ENCODE data around the gene ARVCF. TPM values are rescaled to one million over a fixed set of nuclear protein-coding genes. Genes with fewer than 3 reads are reported as not detected.
A peak's percentile ranks its signal among the peaks of the same experiment; 100 is the strongest.

ARVCF gene
- total and polyA plus RNA-seq, 5 donors from 2014 or later: 0.39 to 2.7 (median 0.47) TPM; not detected in 1

- Histone ChIP-seq H3K27me3 (ENCODE audit: control insufficient read depth, insufficient read depth, low read length) (no peaks in the 10 kb centered on the region), H3K36me3 (ENCODE audit: control insufficient read depth, insufficient read depth, low read length) (peaks cover 37% of the 10 kb centered on the region), H3K4me3 (ENCODE audit: low read depth, low read length) (no peak overlapping the region), H3K27ac (ENCODE audit: insufficient read depth, low read length, poor library complexity, severe bottlenecking) (no peak overlapping the region), H3K4me1 (ENCODE audit: control insufficient read depth, insufficient read depth, low read length, poor library complexity, severe bottlenecking) (no peaks in the 10 kb centered on the region), H3K9me3 (ENCODE audit: control insufficient read depth in 2 of 2, low read length in 2 of 2) (no peaks in the 10 kb centered on the region)
- Mint-ChIP-seq H3K9me3 (no peaks in the 10 kb centered on the region), H3K4me1 (peaks cover 0 to 11% (median 1%) of the 10 kb centered on the region in 4 donors), H3K36me3 (peaks cover 22% of the 10 kb centered on the region), H3K4me3 (no peak overlapping the region), H3K27me3 (no peaks in the 10 kb centered on the region), H3K27ac (no peak overlapping the region)
- ATAC-seq (ENCODE audit: low read depth in 2 of 2): no peak
- no peak for DNase-seq
Measured at GRCh38 chr22:20062043-20062765, 45.6 kb upstream of the ARVCF start.

GRCh38 chr22:20061481-20061861 lies 44.8 kb upstream of the ARVCF start:
- DNase-seq: no peak
- Mint-ChIP-seq H3K36me3 (peaks cover 22% of the 10 kb centered on the region), H3K4me1 (peaks cover 0 to 11% (median 1%) of the 10 kb centered on the region in 4 donors), H3K27ac (peak overlapping the region in 1 of 3 donors; percentile 51), H3K4me3 (no peak overlapping the region), H3K27me3 (no peaks in the 10 kb centered on the region), H3K9me3 (no peaks in the 10 kb centered on the region)
- Histone ChIP-seq H3K4me1 (ENCODE audit: control insufficient read depth, insufficient read depth, low read length, poor library complexity, severe bottlenecking) (no peaks in the 10 kb centered on the region), H3K27me3 (ENCODE audit: control insufficient read depth, insufficient read depth, low read length) (no peaks in the 10 kb centered on the region), H3K9me3 (ENCODE audit: control insufficient read depth in 2 of 2, low read length in 2 of 2) (no peaks in the 10 kb centered on the region), H3K36me3 (ENCODE audit: control insufficient read depth, insufficient read depth, low read length) (peaks cover 42% of the 10 kb centered on the region), H3K4me3 (ENCODE audit: low read depth, low read length) (no peak overlapping the region), H3K27ac (ENCODE audit: insufficient read depth, low read length, poor library complexity, severe bottlenecking) (no peak overlapping the region)
- ATAC-seq (ENCODE audit: low read depth in 2 of 2): no peak

- no peaks in the 10 kb centered on the region for H3K9me3 ChIP-seq (ENCODE audit: control insufficient read depth in 2 of 2, low read length in 2 of 2)
- peaks cover 48% of the 10 kb centered on the region for H3K36me3 ChIP-seq (ENCODE audit: control insufficient read depth, insufficient read depth, low read length)
- no peak overlapping the region for H3K4me3 Mint-ChIP-seq
- ATAC-seq (ENCODE audit: low read depth in 2 of 2): no peak
- no peak overlapping the region for H3K27ac ChIP-seq (ENCODE audit: insufficient read depth, low read length, poor library complexity, severe bottlenecking)
- no peaks in the 10 kb centered on the region for H3K9me3 Mint-ChIP-seq
- no peak overlapping the region for H3K4me3 ChIP-seq (ENCODE audit: low read depth, low read length)
- peak overlapping the region in 1 of 3 donors; percentile 51 for H3K27ac Mint-ChIP-seq
- no peaks in the 10 kb centered on the region for H3K27me3 ChIP-seq (ENCODE audit: control insufficient read depth, insufficient read depth, low read length)
- H3K27me3 Mint-ChIP-seq: no peaks in the 10 kb centered on the region
- no peaks in the 10 kb centered on the region for H3K4me1 ChIP-seq (ENCODE audit: control insufficient read depth, insufficient read depth, low read length, poor library complexity, severe bottlenecking)
- no peak for DNase-seq
- H3K4me1 Mint-ChIP-seq: peaks cover 0 to 11% (median 1%) of the 10 kb centered on the region in 4 donors
- peaks cover 22% of the 10 kb centered on the region for H3K36me3 Mint-ChIP-seq
Measured at GRCh38 chr22:20060700-20061480, 44.3 kb upstream of the ARVCF start.

- Histone ChIP-seq H3K9me3 (ENCODE audit: control insufficient read depth in 2 of 2, low read length in 2 of 2) (no peaks in the 10 kb centered on the region), H3K4me3 (ENCODE audit: low read depth, low read length) (no peak overlapping the region), H3K27ac (ENCODE audit: insufficient read depth, low read length, poor library complexity, severe bottlenecking) (no peak overlapping the region), H3K36me3 (ENCODE audit: control insufficient read depth, insufficient read depth, low read length) (peaks cover 56% of the 10 kb centered on the region), H3K4me1 (ENCODE audit: control insufficient read depth, insufficient read depth, low read length, poor library complexity, severe bottlenecking) (no peaks in the 10 kb centered on the region), H3K27me3 (ENCODE audit: control insufficient read depth, insufficient read depth, low read length) (no peaks in the 10 kb centered on the region)
- H3K36me3 Mint-ChIP-seq: peaks cover 20% of the 10 kb centered on the region
- no peaks in the 10 kb centered on the region for H3K27me3 Mint-ChIP-seq
- no peak for DNase-seq
- H3K27ac Mint-ChIP-seq: peak overlapping the region in 2 of 3 donors; percentile 32 to 36
- no peaks in the 10 kb centered on the region for H3K9me3 Mint-ChIP-seq
- ATAC-seq (ENCODE audit: low read depth in 2 of 2): no peak
- H3K4me1 Mint-ChIP-seq: peaks cover 0 to 11% (median 1%) of the 10 kb centered on the region in 4 donors
- no peak overlapping the region for H3K4me3 Mint-ChIP-seq
Measured at GRCh38 chr22:20058989-20059770, 42.6 kb upstream of the ARVCF start.

GRCh38 chr22:20057596-20058268 lies 41.1 kb upstream of the ARVCF start:
- peaks cover 16% of the 10 kb centered on the region for H3K36me3 Mint-ChIP-seq
- ATAC-seq (ENCODE audit: low read depth in 2 of 2): no peak

GRCh38 chr22:20056696-20057386 lies 40.2 kb upstream of the ARVCF start:
- H3K4me3 ChIP-seq (ENCODE audit: low read depth, low read length): no peak overlapping the region
- H3K27me3 Mint-ChIP-seq: no peaks in the 10 kb centered on the region
- peaks cover 0 to 11% (median 1%) of the 10 kb centered on the region in 4 donors for H3K4me1 Mint-ChIP-seq
- no peaks in the 10 kb centered on the region for H3K27me3 ChIP-seq (ENCODE audit: control insufficient read depth, insufficient read depth, low read length)
- no peak overlapping the region for H3K27ac ChIP-seq (ENCODE audit: insufficient read depth, low read length, poor library complexity, severe bottlenecking)
- ATAC-seq (ENCODE audit: low read depth in 2 of 2) (no peak), DNase-seq (no peak)
- no peak overlapping the region for H3K4me3 Mint-ChIP-seq
- no peaks in the 10 kb centered on the region for H3K9me3 Mint-ChIP-seq
- peaks cover 54% of the 10 kb centered on the region for H3K36me3 ChIP-seq (ENCODE audit: control insufficient read depth, insufficient read depth, low read length)
- H3K36me3 Mint-ChIP-seq: peaks cover 16% of the 10 kb centered on the region
- no peaks in the 10 kb centered on the region for H3K9me3 ChIP-seq (ENCODE audit: control insufficient read depth in 2 of 2, low read length in 2 of 2)
- no peak overlapping the region for H3K27ac Mint-ChIP-seq
- no peaks in the 10 kb centered on the region for H3K4me1 ChIP-seq (ENCODE audit: control insufficient read depth, insufficient read depth, low read length, poor library complexity, severe bottlenecking)

More at GRCh38 chr22:20057596-20058268, 41.1 kb upstream of the ARVCF start:
- no peaks in the 10 kb centered on the region for H3K4me1 ChIP-seq (ENCODE audit: control insufficient read depth, insufficient read depth, low read length, poor library complexity, severe bottlenecking)
- no peak overlapping the region for H3K4me3 ChIP-seq (ENCODE audit: low read depth, low read length)
- H3K9me3 ChIP-seq (ENCODE audit: control insufficient read depth in 2 of 2, low read length in 2 of 2): no peaks in the 10 kb centered on the region
- Mint-ChIP-seq H3K4me3 (no peak overlapping the region), H3K9me3 (no peaks in the 10 kb centered on the region), H3K27ac (no peak overlapping the region), H3K4me1 (peaks cover 0 to 11% (median 1%) of the 10 kb centered on the region in 4 donors), H3K27me3 (no peaks in the 10 kb centered on the region)
- no peaks in the 10 kb centered on the region for H3K27me3 ChIP-seq (ENCODE audit: control insufficient read depth, insufficient read depth, low read length)
- H3K36me3 ChIP-seq (ENCODE audit: control insufficient read depth, insufficient read depth, low read length): peaks cover 62% of the 10 kb centered on the region
- DNase-seq: no peak
- H3K27ac ChIP-seq (ENCODE audit: insufficient read depth, low read length, poor library complexity, severe bottlenecking): no peak overlapping the region

GRCh38 chr22:20056161-20056560 lies 39.5 kb upstream of the ARVCF start:
- no peaks in the 10 kb centered on the region for H3K4me1 ChIP-seq (ENCODE audit: control insufficient read depth, insufficient read depth, low read length, poor library complexity, severe bottlenecking)
- ATAC-seq (ENCODE audit: low read depth in 2 of 2) (no peak), DNase-seq (no peak)
- H3K9me3 Mint-ChIP-seq: no peaks in the 10 kb centered on the region
- H3K27me3 ChIP-seq (ENCODE audit: control insufficient read depth, insufficient read depth, low read length): no peaks in the 10 kb centered on the region
- no peaks in the 10 kb centered on the region for H3K9me3 ChIP-seq (ENCODE audit: control insufficient read depth in 2 of 2, low read length in 2 of 2)
- H3K4me3 Mint-ChIP-seq: no peak overlapping the region
- peaks cover 47% of the 10 kb centered on the region for H3K36me3 ChIP-seq (ENCODE audit: control insufficient read depth, insufficient read depth, low read length)
- H3K27ac ChIP-seq (ENCODE audit: insufficient read depth, low read length, poor library complexity, severe bottlenecking): no peak overlapping the region
- peaks cover 0 to 11% (median 1%) of the 10 kb centered on the region in 4 donors for H3K4me1 Mint-ChIP-seq
- H3K4me3 ChIP-seq (ENCODE audit: low read depth, low read length): no peak overlapping the region
- no peak overlapping the region for H3K27ac Mint-ChIP-seq
- H3K27me3 Mint-ChIP-seq: no peaks in the 10 kb centered on the region
- H3K36me3 Mint-ChIP-seq: peaks cover 16% of the 10 kb centered on the region
